ENCODE data around the gene C17orf50.
"Not testable (repeated sequence)": the region's sequence is repeated elsewhere in the genome, so short reads cannot be mapped to it uniquely, and the experiment has no call there.

C17orf50 gene

DNA sequence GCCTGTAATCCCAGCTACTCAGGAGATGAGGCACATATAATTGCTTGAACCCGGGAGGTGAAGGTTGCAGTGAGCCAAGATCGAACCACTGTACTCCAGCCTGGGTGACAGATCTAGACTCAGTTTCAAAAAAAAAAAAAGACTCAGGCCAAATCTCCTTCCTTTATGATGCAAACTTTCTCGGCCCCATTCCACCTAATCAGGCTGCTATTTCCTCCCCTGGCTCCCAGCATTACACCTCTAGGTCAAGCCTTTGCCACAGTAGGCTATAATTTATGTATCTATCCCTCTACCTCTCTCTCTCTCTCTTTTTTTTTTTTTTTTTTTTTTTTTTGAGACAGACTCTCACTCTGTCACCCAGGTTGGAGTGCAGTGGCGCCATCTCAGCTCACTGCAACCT lies 9.1 kb upstream of the C17orf50 start:
- not testable (repeated sequence) for H3K36me3 ChIP-seq (ENCODE audit: insufficient read depth, low read length); H3K9ac ChIP-seq (ENCODE audit: low read depth, low read length)

DNA sequence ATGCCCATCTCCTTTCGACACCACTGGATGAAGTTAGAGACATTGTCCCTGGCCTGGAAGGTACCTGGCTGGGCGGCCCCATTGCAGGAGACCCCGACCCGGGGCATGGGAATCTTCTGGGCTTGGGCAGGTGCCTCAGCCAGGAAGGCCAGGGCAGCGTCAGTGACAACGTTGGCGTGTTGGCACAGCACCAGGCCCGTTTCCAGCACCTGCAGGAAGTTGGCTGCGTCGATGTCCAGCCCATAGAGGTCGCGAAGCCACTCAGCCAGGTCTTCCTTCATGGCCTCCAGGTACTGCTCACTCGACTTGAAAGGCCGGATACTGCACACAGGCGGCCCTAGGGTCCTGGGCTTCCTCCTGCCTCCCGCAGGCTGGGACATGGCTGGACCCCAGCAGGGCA lies 8.2 kb upstream of the C17orf50 start:
- Histone ChIP-seq H3K4me1 (ENCODE audit: insufficient read depth, low read length) (peaks cover 8% of the 10 kb centered on the region; the same call in 1 of the 2 replicates), H3K9me3 (ENCODE audit: control insufficient read depth, insufficient read depth, low read length) (no peaks in the 10 kb centered on the region), H3K36me3 (ENCODE audit: insufficient read depth, low read length) (no peaks in the 10 kb centered on the region), H3K9ac (ENCODE audit: low read depth, low read length) (no peak overlapping the region)

More for the DNA sequence above, 9.1 kb upstream of the C17orf50 start:
- not testable (repeated sequence) for H3K4me1 ChIP-seq (ENCODE audit: insufficient read depth, low read length); H3K9me3 ChIP-seq (ENCODE audit: control insufficient read depth, insufficient read depth, low read length)

DNA sequence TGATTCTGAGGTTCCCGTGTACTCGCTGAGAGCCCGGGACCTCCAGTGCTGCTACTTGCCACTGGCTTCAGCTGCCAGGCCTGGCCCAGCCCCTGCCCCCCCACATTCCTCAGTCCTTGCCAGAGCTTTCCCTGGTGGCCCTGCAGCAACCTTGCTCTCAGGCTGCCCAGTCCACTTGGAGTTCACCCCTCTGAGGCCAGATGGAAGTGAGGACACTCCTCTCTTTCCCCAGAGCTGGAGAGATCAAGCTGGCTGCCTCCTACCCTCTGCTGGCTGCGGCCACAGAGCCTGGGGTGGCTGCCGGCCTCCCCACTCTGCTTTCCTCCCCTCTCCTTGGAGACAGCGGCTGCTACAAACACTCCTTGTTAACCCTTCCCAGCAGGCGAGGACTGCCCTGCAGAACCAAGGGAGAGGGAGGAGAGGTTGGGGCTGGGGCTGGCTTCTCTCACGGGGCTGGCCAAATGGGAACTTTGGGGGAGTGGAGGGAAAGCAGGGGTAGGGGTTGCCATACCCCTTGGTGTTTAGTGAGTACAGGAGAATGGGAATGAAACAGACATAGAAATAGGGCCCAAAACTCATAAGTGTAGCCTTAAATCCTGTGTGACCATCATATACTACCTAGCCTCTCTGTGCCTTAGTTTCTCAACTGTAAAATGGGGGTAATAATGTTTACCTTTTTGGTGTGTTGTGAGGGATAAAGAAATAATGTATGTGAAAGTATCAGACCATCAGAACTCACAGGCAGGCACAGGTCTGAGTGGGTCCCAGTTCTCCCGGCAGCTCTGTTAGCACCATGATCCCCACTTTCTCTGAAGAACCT lies 7.5 kb upstream of the C17orf50 start, which contains the start of gene GAS2L2:
Gene GAS2L2 (minus strand): TSS at position 295 of the 820 bp plus-strand sequence. CDS start 389 bp downstream, outside the sequence.
- Histone ChIP-seq H3K9me3 (ENCODE audit: control insufficient read depth, insufficient read depth, low read length) (no peaks in the 10 kb centered on the region), H3K4me1 (ENCODE audit: insufficient read depth, low read length) (peaks cover 8% of the 10 kb centered on the region; the same call in 1 of the 2 replicates)

DNA sequence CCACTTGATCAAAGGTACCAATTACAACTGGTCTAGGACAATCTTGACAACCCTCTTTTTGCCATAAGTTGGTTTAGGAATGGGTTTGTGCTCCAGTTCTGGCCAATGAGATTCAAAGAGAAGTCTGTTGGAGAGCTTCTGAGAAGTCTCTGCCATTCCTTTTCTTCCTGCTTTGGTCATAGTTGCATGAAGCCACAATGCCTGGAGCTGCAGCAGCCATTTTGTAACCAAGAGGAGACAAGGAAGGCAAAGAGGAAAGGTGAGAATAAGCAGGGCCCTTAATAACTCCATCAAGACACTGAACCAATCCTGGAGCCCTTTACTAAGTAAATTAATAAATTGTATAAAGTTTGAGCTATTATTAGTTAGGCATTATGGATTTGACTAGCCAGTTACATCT lies 3.4 kb upstream of the C17orf50 start:
- H3K9ac ChIP-seq (ENCODE audit: low read depth, low read length) = no peak overlapping the region
- H3K9me3 ChIP-seq (ENCODE audit: control insufficient read depth, insufficient read depth, low read length) = peaks cover under 1% of the 10 kb centered on the region; the same call in 1 of the 2 replicates
- no peaks in the 10 kb centered on the region; the same call in 1 of the 2 replicates for H3K4me1 ChIP-seq (ENCODE audit: insufficient read depth, low read length)
- H3K36me3 ChIP-seq (ENCODE audit: insufficient read depth, low read length) = no peaks in the 10 kb centered on the region

More for the DNA sequence above, 7.5 kb upstream of the C17orf50 start, which contains the start of gene GAS2L2:
- Histone ChIP-seq H3K36me3 (ENCODE audit: insufficient read depth, low read length) (no peaks in the 10 kb centered on the region), H3K9ac (ENCODE audit: low read depth, low read length) (no peak within 1 kb of the TSS)

DNA sequence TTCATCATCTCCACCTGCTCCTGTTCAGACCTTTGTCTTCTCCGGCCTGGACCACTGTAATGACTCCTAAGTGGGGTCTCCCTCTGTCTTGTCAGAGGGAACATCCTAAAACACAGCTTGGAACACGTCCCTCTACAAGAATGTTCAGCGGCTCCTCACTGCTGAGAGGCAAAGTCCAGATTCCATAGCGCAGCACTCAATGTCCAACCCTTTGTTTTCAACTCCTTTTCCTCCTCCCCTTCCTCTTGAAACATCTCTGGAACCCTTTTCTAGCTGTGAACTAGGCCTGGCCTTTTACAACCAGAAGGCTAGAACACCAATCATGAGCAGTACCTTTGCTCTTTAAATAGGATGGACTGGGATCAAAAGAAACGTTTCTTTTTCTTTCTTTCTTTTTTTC lies 914 bp downstream of the C17orf50 start:
- peaks cover 2% of the 10 kb centered on the region; the same call in 1 of the 2 replicates for H3K9me3 ChIP-seq (ENCODE audit: control insufficient read depth, insufficient read depth, low read length)
- H3K4me1 ChIP-seq (ENCODE audit: insufficient read depth, low read length) = no peaks in the 10 kb centered on the region
- no peaks in the 10 kb centered on the region for H3K36me3 ChIP-seq (ENCODE audit: insufficient read depth, low read length)
- no peak overlapping the region for H3K9ac ChIP-seq (ENCODE audit: low read depth, low read length)

DNA sequence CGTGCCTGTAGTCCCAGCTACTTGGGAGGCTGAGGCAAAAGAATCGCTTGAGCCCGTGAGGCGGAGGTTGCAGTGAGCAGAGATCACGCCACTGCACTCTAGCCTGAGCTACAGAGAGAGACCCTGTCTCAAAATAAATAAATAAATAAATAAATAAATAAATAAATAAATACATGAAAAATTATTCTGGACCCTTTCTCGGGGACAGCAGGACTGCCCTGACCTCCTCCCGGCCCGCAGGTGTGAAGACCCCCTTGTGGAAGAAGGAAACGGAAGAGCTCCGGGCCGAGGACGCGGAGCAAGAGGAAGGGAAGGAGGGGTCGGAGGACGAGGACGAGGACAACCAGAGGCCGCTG lies 3.1 kb downstream of the C17orf50 start:
- no peak overlapping the region for H3K9ac ChIP-seq (ENCODE audit: low read depth, low read length)
- H3K4me1 ChIP-seq (ENCODE audit: insufficient read depth, low read length) = no peaks in the 10 kb centered on the region
- no peaks in the 10 kb centered on the region for H3K36me3 ChIP-seq (ENCODE audit: insufficient read depth, low read length)
- peaks cover 2% of the 10 kb centered on the region; the same call in 1 of the 2 replicates for H3K9me3 ChIP-seq (ENCODE audit: control insufficient read depth, insufficient read depth, low read length)

DNA sequence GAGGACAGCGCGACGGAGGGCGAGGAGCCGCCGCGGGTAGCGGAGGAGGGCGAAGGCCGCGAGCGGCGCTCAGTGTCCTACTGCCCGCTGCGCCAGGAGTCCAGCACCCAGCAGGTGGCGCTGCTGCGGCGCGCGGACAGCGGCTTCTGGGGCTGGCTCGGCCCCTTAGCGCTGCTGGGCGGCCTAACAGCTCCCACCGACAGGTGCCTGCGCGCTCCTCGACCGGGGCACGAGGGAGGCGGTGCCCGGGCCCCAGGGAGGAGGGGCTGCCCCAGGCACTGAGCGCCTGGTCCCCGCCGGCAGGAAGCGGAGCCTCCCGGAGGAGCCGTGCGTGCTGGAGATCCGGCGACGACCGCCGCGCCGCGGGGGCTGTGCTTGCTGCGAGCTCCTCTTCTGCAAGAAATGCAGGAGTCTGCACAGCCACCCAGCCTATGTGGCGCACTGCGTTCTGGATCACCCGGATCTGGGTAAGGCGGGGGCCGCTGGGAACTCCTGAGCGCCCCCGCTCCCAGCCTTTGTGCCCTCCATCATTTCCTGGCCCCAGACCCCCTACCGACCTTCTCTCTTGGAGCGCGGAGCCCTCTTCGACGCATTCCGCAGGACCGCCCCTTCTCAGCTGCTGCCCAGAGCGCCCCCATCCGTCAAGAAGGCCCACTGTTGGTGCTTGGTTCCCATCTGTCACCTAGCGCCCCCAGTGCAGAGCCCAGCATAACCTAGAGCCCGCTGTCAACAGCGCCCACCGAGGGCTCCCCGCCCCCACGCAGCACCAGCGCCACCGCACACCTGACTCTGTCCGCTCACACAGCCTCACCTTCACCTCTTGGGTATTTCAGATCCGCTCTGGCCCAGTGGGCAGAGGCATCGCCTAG lies 3.7 kb downstream of the C17orf50 start:
- Histone ChIP-seq H3K9ac (ENCODE audit: low read depth, low read length) (peak overlapping the region; percentile 70; the same call in 1 of the 2 replicates), H3K4me1 (ENCODE audit: insufficient read depth, low read length) (no peaks in the 10 kb centered on the region), H3K9me3 (ENCODE audit: control insufficient read depth, insufficient read depth, low read length) (peaks cover 2% of the 10 kb centered on the region; the same call in 1 of the 2 replicates), H3K36me3 (ENCODE audit: insufficient read depth, low read length) (no peaks in the 10 kb centered on the region)

DNA sequence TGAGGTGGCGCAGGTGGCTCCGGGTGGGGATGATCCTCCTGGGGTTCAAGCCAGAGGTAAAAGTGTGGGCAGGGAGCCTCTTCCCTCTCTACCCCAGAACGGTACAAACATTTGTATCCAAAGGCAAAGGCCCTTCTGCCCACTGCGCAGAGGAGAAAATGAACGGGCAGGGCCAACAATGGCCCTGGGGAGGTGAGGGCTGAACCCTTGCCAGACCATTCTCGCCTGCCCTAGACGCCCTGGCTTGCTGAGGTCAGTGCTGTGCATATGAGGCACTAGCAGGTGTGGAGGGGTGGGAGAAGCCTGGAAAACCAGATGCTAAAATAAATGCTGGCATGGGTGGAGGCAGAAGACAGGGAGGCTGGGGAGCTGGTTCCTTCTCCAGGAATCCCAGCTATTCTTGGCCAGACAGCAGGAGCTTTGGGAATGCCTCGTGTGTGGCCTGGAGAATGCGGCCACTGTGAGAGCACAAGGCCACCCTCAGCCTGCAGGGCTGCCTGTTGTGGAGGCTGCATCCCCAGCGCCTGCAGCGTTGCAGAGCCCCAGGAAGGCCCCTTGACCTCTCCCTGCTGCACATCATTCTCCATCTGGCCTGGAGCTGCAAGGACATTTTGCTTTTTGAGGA lies 4.5 kb downstream of the C17orf50 start:
- Histone ChIP-seq H3K9me3 (ENCODE audit: control insufficient read depth, insufficient read depth, low read length) (peaks cover 2% of the 10 kb centered on the region; the same call in 1 of the 2 replicates), H3K9ac (ENCODE audit: low read depth, low read length) (no peak overlapping the region), H3K36me3 (ENCODE audit: insufficient read depth, low read length) (no peaks in the 10 kb centered on the region), H3K4me1 (ENCODE audit: insufficient read depth, low read length) (no peaks in the 10 kb centered on the region)

DNA sequence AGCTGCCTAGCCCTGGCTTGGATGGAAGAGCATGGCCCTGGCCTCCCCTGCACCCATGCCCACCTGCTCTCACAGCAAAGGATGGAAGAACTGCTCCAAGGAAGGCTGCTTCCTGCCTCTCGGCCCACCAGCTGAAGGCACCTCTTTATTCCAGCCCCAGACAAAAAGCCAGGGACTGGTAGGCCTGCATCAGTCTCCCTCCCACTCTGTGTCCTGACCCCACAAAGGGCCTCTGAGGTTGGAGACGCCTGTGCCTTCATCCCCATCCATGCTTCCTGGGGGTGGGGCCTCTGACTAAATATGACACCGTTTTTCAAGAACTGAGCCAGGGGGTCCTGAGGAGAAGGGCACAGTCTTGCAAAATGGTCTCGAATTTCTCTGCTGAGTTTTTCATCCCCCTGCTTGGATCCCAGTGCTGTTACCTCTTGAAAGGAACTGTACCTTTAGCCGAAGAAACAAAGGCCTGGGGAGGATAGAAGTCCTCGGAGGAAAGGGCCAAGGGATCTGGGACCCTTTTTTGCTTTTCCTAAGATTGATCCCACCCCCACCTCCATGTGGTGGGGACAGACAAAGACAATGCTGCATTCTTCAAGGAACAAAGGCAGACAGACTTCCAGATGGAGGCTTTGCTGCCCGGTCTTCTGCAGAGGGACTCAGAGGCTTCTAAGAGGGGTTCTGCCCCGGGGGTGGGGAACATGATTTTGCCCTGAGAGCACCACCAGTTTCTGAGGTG lies 5.2 kb downstream of the C17orf50 start:
- H3K36me3 ChIP-seq (ENCODE audit: insufficient read depth, low read length) = no peaks in the 10 kb centered on the region
- H3K9me3 ChIP-seq (ENCODE audit: control insufficient read depth, insufficient read depth, low read length) = peaks cover 2% of the 10 kb centered on the region; the same call in 1 of the 2 replicates
- no peaks in the 10 kb centered on the region for H3K4me1 ChIP-seq (ENCODE audit: insufficient read depth, low read length)
- no peak overlapping the region for H3K9ac ChIP-seq (ENCODE audit: low read depth, low read length)

DNA sequence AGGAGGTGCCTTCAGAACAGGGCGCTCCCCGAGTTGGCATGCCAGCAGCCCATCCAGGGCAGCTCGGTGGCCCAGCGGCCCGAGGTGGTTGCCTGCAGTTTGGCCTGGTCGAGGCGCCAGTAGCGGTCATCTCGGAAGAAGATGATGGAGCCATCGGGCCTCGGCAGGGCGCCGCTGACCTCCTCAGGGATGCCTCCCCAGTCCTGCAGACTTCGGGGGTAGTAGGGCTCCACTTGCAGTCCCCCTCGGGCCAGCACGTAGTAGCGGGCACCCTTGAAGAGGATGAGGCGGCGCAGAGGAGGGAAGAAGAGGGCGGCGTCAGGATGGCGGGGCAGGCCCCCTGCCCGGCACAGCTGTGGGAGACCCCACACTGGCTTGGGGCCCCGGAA lies 5.8 kb downstream of the C17orf50 start:
- Histone ChIP-seq H3K4me1 (ENCODE audit: insufficient read depth, low read length) (no peaks in the 10 kb centered on the region), H3K9ac (ENCODE audit: low read depth, low read length) (no peak overlapping the region), H3K9me3 (ENCODE audit: control insufficient read depth, insufficient read depth, low read length) (peaks cover 2% of the 10 kb centered on the region; the same call in 1 of the 2 replicates), H3K36me3 (ENCODE audit: insufficient read depth, low read length) (no peaks in the 10 kb centered on the region)

DNA sequence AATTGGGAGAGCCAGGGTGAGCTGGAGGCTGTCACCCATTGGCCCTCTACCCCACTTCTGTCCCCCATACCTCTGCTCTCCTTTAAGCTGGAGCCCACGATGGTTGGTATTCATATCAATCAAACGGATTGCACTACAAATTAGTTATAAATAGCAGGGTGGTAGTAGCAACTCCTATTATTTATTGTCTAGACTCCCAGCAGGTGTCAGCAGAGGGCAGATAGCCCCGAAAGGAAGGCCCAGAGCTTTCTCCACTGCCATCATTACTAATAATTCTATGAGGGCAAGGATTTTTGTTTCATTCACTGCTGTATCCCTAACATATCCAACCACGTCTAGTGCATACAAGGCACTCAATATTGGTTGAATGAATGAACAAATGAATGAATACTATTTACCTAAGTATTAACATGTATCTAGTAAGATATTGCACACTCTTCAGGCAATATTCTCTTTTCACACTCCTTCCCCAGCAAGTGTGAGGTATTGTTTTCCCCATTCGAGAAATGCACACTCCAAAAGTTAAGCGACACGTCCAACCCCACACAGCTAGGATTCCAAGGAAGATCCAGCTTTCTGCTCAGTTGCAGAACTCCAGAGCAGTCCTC lies 6.3 kb downstream of the C17orf50 start:
- H3K9ac ChIP-seq (ENCODE audit: low read depth, low read length) = no peak overlapping the region
- H3K9me3 ChIP-seq (ENCODE audit: control insufficient read depth, insufficient read depth, low read length) = peaks cover 2% of the 10 kb centered on the region; the same call in 1 of the 2 replicates
- no peaks in the 10 kb centered on the region for H3K4me1 ChIP-seq (ENCODE audit: insufficient read depth, low read length)
- H3K36me3 ChIP-seq (ENCODE audit: insufficient read depth, low read length) = no peaks in the 10 kb centered on the region

DNA sequence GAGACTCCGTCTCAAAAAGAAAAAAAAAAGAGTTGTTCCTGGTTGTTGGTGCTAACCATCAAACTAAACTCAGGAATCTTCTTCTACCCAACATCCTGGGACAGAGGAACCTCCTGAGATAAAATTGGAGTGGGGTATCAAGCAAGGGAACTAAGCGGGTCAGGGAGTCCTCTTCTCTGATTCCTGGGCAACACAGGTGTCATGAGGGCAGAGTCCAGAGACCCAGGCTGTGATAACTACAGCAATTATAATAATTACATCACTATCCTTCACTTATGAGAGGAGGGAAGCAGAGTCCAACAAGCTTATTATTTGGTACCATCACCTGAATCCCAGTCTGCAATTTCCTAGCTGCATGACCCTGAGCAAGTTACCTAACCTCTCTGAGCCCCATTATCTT lies 8.1 kb downstream of the C17orf50 start:
- Histone ChIP-seq H3K9ac (ENCODE audit: low read depth, low read length) (no peak overlapping the region), H3K9me3 (ENCODE audit: control insufficient read depth, insufficient read depth, low read length) (no peaks in the 10 kb centered on the region), H3K4me1 (ENCODE audit: insufficient read depth, low read length) (no peaks in the 10 kb centered on the region), H3K36me3 (ENCODE audit: insufficient read depth, low read length) (no peaks in the 10 kb centered on the region)

DNA sequence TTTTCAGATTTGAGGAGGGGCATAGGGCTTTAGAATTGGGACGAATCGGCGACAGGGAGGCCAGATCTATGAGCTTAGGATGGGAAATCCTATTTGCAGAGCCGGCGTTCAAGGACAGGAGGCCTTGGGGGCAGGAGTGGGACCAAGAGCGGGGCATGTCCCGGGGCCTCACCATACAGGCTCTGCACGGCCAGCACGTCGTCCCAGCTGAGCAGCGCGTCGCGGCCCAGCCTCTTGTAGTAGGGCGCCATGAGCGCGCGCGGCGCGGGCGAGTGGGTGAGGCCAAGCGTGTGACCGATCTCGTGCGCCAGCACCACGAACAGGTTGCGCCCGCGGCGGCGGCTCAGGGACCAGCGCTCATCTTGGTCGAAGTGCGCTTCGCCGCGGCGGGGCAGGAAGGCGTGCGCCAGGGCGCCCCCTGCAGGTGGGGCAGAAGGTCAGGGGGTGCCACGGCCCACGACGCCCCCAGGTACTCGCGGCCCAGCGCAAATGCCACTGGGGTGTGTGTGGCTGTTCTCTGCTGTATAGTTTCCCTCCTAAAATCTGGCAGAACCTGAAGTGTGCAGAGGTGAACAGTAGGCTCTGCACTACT lies 9.3 kb downstream of the C17orf50 start:
- H3K36me3 ChIP-seq (ENCODE audit: insufficient read depth, low read length) = no peaks in the 10 kb centered on the region
- peaks cover 8% of the 10 kb centered on the region; the same call in 1 of the 2 replicates for H3K4me1 ChIP-seq (ENCODE audit: insufficient read depth, low read length)
- H3K9ac ChIP-seq (ENCODE audit: low read depth, low read length) = no peak overlapping the region
- no peaks in the 10 kb centered on the region for H3K9me3 ChIP-seq (ENCODE audit: control insufficient read depth, insufficient read depth, low read length)

All from ES-I3 (cell line).